GM12801 (cell line): ENCODE measurements around the gene SMAGP.

Experiments used
- CTCF ChIP-seq: IDR thresholded peaks from one replicate; pipeline ENCODE4 v1.5.1; 2011; ENCODE audit warnings: control low read depth; ENCODE audit not compliant: insufficient read length; ENCODE audit errors: extremely low read depth

Gene SMAGP

GRCh38 chr12:51234530-51234929 is 35.7 kb downstream of the SMAGP start:
- no peak for TF ChIP-seq CTCF

- no peak for TF ChIP-seq CTCF
Observed at GRCh38 chr12:51232642-51233041, 37.6 kb downstream of the SMAGP start.

- TF ChIP-seq CTCF, result no peak
Observed at GRCh38 chr12:51229116-51229809, 41.0 kb downstream of the SMAGP start.

GRCh38 chr12:51227962-51228361 is 42.3 kb downstream of the SMAGP start:
- TF ChIP-seq CTCF, result no peak

GRCh38 chr12:51225771-51226170 is 44.4 kb downstream of the SMAGP start:
- no peak for TF ChIP-seq CTCF

- no peak for TF ChIP-seq CTCF
Observed at GRCh38 chr12:51225234-51225633, 45.0 kb downstream of the SMAGP start.

GRCh38 chr12:51224625-51225024 is 45.6 kb downstream of the SMAGP start:
- no peak for TF ChIP-seq CTCF
